ENCODE data around the gene CDH15.

- TF ChIP-seq CTCF (IDR thresholded peaks at IDR 0.05) (no peak), EP300 (IDR thresholded peaks at IDR 0.05) (no peak), POLR2A (IDR thresholded peaks at IDR 0.05) (no peak)
These were observed 26.0 kb upstream of the CDH15 start for GRCh38 chr16:89145406-89146161.

All from ovary (tissue), 3 donors.